Stimulated activated CD8-positive, alpha-beta memory T cell treated with anti-CD3 and anti-CD28 coated beads, Interleukin-7, amount 100 ng/mL, for 1 hour (primary cell): ENCODE data around the gene TOR1AIP1.
"Not testable (repeated sequence)": the region's sequence is repeated elsewhere in the genome, so short reads cannot be mapped to it uniquely, and the experiment has no call there.

Experiments used
- DNase-seq, 2 donors: peaks; one replicate each; pipeline ENCODE4 v3.0.0-alpha.2; 2020; ENCODE audit warnings: low read depth in 2 of 2

TOR1AIP1 gene

DNA sequence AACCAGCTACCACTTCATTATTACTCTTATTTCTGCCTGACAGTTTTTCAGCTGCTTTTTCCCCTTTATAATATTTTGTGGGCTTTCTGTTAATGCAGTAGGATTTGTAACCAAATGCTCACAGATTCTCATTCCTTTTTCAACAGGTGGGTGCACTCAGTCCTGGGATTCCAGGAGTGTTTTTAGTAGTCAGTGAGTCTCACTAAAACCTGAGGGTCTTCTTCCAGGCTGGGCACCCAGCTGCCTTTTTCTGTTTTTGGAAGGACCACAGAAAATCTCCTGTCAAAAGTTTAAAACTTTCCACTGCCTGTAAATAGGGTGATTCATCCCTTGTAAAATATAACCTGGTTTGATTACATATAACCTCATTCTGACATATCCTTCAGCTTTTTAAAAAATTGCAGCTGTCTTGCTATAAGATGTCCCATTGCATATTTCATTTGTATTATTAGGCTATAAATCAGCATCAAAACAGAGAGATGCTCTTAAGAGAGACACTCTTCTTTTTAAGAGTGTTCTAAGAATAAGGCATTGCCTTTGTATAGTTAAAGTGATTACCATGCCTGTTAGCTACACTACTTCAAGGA is 55.7 kb downstream of the TOR1AIP1 start:
- DNase-seq = no peak

DNA sequence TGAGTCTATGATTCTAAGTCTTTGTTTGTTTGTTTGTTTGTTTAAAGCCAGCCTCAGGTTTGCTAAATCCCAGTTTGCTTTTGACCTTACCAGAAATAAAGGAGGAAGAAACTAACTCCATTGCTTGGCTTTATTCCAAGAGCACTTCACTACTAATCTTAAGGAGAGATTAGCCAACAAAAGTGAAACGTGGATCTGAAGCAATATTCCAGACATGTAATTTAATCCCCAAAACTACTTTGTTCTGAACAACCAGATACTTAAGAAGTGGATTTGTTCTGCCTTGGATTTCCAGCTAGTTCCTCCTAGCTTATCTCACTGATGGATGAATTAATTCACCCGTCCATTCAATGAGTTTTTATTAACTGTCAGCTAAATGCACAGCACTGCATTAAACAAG is 56.7 kb downstream of the TOR1AIP1 start:
- no peak for DNase-seq

DNA sequence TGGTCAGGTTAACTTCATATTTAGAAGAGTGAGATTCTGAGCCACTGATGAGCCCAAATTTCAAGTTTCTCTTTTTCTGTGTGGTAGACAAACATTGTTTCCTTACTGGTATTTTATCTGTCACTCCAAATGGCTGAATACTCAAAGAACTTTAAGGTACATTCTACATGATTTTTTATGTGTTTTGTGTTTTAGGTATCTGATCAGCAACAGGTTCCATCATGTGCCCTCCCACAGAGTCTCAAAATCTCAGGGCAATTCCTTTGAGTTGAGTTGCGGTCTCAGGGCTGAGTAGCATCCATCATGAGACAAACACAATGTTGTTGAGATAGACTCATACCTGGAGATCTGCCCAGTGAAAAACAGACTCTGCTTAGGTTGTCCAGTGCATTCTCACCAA is 57.9 kb downstream of the TOR1AIP1 start:
- no peak for DNase-seq

DNA sequence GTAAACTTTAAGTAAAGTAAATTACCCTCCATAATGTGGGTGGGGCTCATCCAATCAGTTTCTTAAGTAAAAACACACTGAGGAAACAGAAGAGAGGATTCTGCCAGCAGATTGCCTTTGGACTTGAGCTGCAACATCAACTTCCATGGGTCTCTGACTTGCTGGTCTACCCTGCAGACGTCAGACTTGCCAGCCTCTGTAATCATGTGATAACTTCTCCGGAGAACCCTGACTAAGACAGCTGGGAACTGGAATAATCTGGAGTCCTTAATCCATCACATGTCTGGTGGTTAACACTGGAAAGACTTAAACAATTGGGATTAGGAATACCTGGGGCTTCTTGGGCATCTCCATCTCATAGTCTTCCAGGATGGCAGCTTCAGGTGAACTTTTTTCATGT is 59.4 kb downstream of the TOR1AIP1 start:
- DNase-seq = no peak

DNA sequence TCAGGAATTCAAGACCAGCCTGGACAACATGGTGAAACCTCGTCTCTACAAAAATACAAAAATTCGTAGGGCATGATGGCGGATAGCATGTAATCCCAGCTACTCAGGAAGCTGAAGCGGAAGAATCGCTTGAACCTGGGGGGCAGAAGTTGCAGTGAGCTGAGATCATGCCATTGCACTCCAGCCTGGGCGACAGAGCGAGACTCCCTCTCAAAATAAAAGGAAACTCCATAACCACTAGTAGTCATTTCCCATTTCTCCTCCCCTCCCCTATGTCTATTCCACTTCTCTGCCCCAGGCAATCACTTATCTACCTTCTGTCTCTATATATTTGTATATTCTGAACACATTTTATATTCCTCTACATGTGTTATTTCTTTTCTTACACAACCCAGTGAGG is 68.6 kb downstream of the TOR1AIP1 start:
- DNase-seq = no peak

DNA sequence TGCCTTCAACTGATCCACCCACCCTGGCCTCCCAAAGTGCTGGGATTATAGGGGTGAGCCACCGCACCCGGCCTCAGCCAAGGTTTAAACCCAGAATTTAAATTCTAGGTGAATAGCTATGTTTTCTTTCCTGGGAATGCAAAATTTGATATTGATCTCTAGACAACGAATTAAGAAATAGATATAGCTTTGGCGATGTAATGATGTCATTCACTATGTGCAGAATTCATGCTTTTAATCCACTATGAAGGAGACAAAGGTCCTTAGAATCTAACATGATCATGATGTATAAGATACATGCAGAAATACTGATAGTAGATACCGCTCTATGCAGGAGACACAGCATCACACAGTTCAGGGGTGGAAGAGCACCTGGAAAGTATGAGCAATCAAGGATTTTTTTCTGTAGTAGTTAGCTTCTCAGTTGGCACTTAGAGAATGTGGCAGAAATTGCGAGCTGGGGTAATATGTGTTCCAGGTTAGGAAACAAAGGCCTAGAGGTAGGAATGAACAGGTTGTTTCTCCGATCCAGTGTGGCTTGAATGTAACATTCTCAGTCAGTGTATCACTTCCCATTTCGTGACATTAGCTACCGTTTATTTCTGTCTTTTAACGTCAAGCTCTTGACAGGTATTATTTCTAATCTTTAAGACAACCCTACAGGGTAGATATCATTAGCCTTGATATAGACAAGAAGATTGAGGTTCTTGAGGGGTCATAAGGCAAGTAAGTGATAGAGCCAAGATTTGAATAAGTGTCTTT is 69.5 kb downstream of the TOR1AIP1 start:
- DNase-seq = no peak

DNA sequence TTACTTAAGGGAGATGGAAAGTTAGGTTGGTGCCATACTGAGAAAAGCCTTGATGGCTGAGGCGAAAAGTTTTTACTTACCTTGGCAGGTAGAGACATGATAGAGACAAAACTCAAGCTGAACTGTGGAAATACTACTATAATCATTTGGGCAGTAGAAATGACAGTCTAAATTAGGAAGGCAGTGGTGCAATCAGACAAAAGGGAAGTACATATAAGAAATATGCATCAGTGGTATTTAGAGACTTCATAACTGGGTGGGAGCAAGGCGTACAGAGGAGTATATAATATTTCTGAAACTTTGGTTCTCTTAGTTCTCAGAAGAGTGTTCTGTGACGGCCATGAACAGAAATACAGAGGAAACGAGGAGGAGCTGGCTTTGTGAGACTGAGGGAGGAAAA is 70.1 kb downstream of the TOR1AIP1 start:
- no peak for DNase-seq

DNA sequence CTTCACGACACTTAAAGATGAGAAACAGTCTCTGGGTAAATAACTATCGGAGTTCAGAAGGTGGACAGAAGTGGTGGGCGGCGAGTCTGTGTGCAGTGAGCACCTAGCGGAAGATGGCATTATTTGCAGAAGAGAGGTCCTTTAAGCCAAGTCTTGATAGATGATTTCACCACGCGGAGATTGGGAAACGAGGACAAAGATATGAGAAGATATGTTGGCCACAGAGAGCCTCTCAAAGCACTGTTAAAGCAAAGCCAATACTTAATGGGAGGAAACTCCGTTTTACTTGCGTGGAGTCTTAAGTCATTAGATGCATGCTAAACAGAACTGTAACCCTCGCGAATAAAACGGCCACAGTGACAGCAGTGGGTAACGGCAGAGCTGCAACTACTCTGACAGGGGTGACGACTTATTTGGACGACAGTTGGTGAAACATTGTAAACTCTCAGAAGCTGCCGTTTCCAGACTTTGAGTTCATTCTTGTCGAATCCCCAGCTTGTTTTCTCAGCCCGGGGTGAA is 71.9 kb downstream of the TOR1AIP1 start:
- DNase-seq = no peak

DNA sequence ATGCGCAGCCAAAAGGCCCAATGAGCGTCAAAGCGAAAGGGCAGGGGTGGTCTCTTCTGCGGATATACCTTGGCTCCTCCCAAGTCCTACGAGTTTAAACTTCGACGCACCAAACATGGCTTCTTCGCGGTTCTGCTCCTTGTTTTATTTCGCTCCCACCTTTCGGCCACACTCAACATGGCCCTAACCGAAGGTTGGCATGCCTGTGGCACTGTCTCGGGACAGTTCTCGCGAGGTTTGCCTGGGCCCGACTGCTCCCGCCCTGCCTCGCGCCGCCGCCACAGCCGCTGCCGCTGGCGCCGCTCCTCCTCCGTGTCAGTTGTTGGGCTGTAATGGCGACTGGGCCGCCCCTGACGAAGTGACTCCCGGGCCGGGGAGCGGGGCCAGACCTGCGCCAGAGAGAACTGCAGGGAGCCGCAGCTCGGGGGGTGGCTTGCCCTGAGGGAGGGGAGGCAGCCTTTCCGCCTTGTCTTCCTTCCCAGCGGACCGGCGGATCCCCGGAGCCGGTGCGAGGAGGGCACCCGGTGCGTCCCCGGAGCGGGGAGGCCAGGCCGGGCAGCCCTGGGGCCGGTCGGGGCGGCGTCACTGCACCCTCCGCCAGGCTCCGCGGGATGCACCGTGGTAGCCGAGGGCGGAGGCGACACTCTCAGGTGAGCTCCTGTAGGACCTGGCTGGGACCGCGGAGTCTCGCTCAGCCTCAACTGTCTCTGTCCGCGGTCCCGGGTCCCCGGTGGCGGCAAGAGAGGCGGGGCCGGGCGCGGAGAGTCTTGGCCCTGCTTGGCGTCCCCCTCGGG is 72.6 kb downstream of the TOR1AIP1 start, which contains the start of gene CEP350:
TSS of gene CEP350 (plus strand) at position 318 of the 794 bp plus-strand sequence. CDS start 31,372 bp downstream, outside the sequence.
- peak; percentile 93 to 94 for DNase-seq

DNA sequence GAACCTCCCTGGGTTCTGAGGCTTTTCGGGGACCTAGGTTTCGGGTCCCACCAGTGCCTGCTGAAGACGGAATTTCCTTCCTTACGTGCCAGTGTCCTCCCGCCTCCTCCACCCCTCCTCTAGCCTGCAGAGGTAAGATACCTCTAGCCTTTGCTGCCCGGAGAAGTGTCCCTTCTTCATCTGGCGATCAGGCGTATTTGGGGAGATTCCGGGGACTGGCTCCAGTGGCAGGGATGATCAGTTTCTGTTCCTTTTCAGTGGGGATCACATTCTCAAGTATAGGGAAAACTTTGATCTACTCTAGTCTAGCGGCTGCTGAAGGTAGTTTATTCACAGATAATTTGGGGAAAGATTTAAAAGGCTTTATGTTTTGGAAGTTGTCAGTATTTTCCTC is 73.2 kb downstream of the TOR1AIP1 start:
- DNase-seq = no peak

DNA sequence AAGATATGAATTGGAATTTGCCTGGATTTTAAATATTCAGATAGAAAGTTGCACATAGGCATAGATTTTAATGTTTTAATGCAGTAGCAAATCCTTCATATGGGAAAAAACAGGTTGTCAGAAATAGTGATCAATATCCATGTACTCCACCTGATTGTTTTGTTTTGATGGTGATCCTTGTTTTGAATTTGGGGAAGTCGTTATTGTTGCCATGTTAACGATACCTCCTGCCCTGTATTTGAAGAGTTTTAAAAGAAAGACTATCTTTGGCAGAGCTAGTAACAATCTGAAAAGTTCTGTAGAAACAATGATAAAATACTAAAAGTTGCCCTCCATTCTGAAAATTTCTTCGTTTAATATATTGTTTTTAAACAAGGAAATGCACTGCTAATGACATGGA is 73.6 kb downstream of the TOR1AIP1 start:
- DNase-seq = no peak

DNA sequence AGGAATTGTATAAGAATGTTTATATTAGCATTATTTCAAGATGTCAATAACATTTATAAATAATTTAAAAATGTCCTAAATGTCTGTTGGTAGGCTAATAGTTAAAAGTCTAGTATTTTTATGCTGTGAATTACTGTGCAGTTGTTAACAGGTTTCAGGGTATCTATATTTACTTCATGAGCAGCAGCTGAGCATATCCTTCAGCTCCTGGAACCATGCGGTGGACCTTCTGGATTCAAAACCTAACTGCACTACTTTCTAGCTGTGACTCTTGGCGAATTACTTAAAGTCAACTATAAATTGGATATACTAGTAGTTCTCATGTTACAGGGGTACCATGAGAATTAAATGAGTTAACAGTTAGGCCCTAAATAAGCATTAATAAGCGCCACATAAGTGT is 76.3 kb downstream of the TOR1AIP1 start:
- no peak for DNase-seq

DNA sequence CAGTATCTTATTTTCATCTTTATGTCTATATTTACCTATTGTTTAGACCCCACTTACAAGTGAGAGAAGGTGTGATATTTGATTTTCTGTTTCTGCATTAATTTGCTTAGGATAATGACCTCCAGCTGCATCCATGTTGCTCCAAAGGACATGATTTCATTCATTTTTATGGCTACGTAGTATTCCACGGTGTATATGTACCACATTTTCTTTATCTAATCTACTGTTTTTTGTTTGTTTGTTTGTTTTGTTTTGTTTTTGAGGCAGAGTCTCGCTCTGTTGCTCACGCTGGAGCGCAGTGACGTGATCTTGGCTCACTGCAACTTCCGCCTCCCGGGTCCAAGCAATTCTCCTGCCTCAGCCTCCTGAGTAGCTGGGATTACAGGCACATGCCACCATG is 80.1 kb downstream of the TOR1AIP1 start:
- not testable (repeated sequence) for DNase-seq

DNA sequence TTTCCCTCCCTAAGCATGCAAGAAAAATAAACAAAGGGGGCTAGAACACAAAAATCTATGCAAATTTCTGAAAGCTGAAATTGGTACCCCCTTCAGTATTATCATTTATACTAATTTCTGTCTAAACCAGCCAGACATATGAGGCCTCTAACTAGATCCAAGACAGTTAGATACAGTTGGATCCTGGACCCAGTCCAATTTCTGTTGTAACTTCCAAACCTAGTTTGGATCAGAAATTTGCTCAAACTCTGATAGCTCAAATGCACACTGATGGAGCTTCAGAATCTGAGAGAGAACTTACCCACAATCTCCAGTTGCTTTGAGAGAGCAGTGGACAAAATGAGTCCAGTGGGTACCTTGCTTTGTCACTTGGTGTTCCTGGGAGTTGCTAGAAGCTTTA is 84.5 kb downstream of the TOR1AIP1 start:
- no peak for DNase-seq

DNA sequence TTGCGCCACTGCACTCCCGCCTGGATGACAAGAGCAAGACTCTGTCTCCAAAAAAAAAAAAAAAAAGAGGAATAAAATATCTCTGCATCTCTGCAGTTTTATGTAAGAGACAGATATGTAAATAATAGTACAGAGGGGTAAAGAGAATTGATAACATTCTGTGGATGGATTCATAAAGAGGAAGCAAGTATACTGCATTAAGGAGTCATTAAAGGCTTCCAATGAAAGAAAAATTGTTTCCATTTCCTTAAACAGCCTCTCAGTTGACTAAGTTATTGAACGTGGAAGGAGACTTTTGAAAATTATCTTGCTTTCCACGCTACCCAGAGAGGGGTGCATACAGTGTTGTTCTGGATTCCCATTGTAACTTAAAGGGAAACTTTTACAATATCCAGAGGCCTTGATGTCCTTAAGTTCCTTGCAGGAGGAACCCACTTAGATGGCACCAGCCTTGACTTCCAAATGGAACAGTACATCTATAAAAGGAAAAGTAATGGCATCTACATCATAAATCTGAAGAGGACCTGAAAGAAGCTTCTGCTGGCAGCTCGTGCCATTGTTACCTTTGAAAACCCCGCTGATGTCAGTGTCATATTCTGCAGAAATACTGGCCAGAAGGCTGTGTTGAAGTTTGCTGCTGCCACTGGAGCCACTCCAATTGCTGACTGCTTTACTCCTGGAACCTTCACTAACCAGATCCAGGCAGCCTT is 86.4 kb downstream of the TOR1AIP1 start:
- DNase-seq = no peak

DNA sequence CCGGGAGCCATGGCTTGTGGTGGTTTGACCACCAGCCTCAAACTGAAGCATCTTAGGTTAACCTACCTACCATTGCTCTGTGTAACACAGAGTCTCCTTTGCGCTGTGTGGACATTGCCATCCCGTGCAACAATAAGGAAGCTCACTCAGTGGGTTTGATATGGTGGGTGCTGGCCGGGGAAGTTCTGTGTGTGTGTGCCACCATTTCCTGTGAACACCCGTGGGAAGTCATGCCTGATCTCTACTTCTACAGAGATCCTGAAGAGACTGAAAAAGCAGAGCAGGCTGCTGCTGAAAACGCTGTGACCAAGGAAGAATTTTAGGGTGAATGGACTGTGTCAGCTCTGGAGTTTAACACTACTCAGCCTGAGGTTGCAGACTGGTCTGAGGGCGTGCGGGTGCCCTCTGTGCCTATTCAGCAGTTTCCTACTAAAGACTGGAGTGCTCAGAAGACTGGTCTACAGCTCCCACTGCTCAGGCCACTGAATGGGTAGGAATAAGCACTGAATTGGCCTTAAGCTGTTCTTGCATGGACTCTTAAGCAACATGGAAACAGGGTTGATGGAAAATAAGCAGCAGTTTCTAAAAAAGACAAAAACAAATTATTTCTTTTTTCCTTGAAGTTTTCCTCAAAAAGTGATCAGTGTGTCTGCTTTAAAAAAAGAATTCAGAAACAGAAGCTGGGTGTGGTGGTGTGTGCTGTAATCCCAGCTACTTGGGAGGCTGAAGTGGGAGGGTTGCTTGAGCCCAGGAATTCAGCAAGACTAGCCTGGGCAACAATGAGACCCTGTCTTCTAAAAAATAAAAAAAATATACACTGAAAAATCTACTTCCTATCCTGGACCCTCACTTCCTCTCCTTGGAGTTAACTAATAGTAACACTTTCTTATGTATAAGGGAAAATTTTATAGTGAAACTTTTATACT is 87.2 kb downstream of the TOR1AIP1 start:
- DNase-seq = no peak
